ENCODE results near the gene GIPC1.

- TF ChIP-seq CTCF (IDR thresholded peaks at IDR 0.05) (no peak), POLR2A (IDR thresholded peaks at IDR 0.05) (no peak)
Observed at GRCh38 chr19:14516746-14517438, 21.0 kb upstream of the GIPC1 start.

All from lower leg skin (tissue), 3 donors.